ENCODE data around the gene GRIN3A. TPM values are rescaled to one million over a fixed set of nuclear protein-coding genes. Genes with fewer than 3 reads are reported as not detected.

Gene GRIN3A
- total RNA-seq, 1 experiment from 2014 or later: not detected

DNA sequence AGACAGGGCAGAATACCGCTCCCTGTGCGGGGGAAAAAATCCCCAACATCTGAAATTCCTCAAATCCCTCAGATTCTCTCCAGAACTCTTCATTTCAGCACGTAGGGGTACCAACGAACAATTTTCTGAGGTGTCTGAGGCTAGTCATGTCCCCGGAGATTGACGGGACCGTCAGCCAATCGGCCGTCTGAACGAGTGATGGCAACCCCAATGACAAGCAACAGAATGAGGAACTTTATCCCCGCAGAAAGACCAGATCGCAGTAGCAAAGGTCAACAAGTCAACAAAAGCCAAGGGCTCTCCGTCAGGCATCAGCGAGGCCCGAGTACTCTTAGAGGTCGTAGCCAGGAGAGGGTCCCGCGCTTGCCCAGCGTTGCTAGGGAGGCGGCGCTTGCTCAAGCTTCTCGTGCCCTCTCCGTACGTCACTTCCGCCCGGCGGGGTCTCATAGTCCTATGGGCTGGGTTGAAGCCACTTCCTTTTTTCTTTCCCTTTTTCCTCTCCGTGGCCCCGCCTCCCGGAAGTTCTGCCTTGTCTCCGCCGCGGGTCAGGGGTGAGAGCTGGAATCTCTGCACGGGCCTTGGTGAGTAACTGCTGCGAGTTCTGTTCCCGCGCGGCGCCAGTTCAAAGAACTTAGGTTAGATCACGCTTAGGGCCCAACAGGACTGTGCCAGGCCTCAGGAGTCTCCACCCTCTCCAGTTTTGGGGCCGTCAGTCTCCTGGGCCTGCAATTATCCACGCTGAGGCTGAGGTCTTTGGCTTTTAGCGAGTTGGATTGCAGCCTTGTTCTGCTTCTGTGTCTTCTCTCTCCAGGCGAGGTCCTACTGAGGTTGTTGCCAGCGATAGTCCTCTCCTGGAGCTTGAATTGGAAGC lies 204.9 kb downstream of the GRIN3A start, which contains the start of gene RNF20:
RNF20 (plus strand) TSS at position 520 of the 871 bp plus-strand sequence. CDS start 1,571 bp downstream, outside the sequence.
- no peaks in the 10 kb centered on the region for H3K9me3 ChIP-seq (replicated peaks)

DNA sequence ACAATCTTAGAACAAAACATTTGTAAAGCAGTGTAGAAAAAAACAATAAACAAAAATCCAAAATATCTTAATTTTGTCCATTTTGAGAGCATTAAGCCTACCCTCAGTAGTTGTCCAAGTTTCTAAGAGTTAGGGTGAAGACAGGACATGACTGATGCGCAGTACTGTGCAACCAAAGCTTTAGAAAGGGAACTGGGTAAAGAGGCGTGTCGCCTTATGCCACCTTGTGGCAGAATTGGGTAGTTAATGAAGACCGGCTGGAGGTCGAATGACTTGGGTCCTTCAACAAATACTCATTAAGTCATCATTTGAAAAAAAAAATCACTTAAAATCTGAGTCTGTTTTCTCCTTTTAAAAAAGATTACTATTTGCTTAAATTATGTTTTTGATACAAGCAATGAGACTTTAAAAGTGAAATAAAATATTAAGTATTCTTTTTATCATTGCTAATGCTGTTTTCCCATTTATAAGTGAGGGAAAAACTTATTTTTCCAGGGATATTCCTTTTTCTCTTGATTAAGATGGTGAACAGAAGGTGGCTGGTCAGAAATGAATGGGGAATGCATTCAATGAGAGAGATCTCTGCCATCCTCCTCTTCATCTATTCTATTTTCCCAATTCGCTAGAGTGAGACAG lies 208.3 kb downstream of the GRIN3A start:
- Histone ChIP-seq H3K27me3 (replicated peaks) (no peaks in the 10 kb centered on the region), H3K27ac (no peak overlapping the region), H3K4me3 (no peak overlapping the region), H3K36me3 (peaks cover 1% of the 10 kb centered on the region; the same call in 1 of the 2 replicates), H3K4me1 (replicated peaks) (peaks cover 10% of the 10 kb centered on the region; the same call in 1 of the 2 replicates), H3K9me3 (replicated peaks) (no peaks in the 10 kb centered on the region)
- peak; percentile 46 to 62 for DNase-seq (ENCODE audit: low read depth in 1 of 2, low spot score in 2 of 2)

More for the DNA sequence above, 204.9 kb downstream of the GRIN3A start, which contains the start of gene RNF20:
- peak; percentile 99 for DNase-seq (ENCODE audit: low read depth in 1 of 2, low spot score in 2 of 2)
- Histone ChIP-seq H3K36me3 (peaks cover 31% of the 10 kb centered on the region), H3K27me3 (replicated peaks) (no peaks in the 10 kb centered on the region), H3K4me3 (peak within 1 kb of the TSS; percentile 51), H3K4me1 (replicated peaks) (peaks cover 23% of the 10 kb centered on the region), H3K27ac (peak within 1 kb of the TSS; percentile 93)

DNA sequence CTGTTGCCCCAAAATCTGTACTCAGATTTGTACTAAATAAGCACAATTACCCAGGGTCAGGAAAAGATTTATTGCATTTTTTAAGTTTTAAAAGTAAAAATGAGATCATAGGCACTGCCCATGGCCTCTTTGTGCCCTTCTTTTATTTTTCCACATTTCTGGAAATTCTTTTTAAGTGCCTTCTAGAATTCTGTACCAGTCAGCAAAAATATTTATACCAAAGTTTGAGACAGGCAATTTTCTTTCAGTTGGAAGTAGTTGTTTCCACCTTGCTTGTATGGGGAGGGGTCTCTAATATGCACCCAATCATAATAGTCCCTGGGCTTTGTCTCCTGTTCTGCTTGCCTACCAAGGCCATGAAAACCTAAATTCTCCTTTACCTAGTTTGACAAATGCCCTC lies 210.4 kb downstream of the GRIN3A start:
- H3K4me1 ChIP-seq (replicated peaks): peaks cover 8% of the 10 kb centered on the region; the same call in 1 of the 2 replicates
- H3K27me3 ChIP-seq (replicated peaks): no peaks in the 10 kb centered on the region
- DNase-seq (ENCODE audit: low read depth in 1 of 2, low spot score in 2 of 2): no peak
- no peak overlapping the region for H3K4me3 ChIP-seq
- no peaks in the 10 kb centered on the region for H3K9me3 ChIP-seq (replicated peaks)
- H3K36me3 ChIP-seq: no peaks in the 10 kb centered on the region
- no peak overlapping the region for H3K27ac ChIP-seq

DNA sequence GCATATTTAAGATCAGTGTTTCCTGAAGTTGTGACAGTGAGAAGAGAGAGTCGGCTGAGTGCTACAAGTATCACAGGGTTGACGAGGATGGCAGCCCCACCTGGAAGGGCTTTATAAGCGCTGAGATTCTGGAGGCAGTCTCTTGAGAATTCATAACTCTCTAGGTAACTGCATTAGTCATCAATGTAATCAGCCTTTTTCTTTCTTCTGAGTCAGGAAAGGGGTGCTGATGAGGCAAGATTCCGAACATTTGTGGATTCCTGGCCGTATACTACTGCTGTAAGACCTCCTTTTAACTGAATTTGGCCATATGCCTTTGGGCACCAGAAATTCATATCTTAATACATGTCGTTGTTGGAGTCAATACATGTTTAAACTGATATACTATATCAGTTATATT lies 211.4 kb downstream of the GRIN3A start:
- no peak for DNase-seq (ENCODE audit: low read depth in 1 of 2, low spot score in 2 of 2)
- H3K4me1 ChIP-seq (replicated peaks): peaks cover 5% of the 10 kb centered on the region; the same call in 1 of the 2 replicates
- no peaks in the 10 kb centered on the region for H3K36me3 ChIP-seq
- no peaks in the 10 kb centered on the region for H3K9me3 ChIP-seq (replicated peaks)
- no peaks in the 10 kb centered on the region for H3K27me3 ChIP-seq (replicated peaks)
- H3K27ac ChIP-seq: no peak overlapping the region
- no peak overlapping the region for H3K4me3 ChIP-seq

DNA sequence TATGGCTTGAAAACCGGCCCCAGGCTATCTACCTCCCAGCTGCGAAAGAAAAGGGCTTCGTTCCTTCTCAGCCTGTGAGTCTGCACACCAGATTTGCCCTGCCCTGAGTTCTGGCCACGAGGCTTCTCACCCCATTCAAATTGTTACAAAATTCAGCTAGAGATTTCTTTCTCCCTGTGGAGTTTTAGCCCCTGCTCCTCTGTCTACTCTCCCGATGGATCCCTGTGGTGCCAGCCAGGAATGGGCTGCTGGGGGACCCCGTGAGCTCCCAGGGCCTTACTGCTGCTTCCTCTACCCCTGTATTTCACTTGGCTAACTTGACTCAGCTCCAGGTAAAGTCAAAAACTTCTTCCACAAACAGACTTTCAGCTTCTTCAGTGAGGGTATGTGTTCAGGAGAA lies 214.1 kb downstream of the GRIN3A start:
- H3K27me3 ChIP-seq (replicated peaks): no peaks in the 10 kb centered on the region
- no peak for DNase-seq (ENCODE audit: low read depth in 1 of 2, low spot score in 2 of 2)
- no peak overlapping the region for H3K27ac ChIP-seq
- H3K36me3 ChIP-seq: no peaks in the 10 kb centered on the region
- H3K4me3 ChIP-seq: no peak overlapping the region
- peaks cover 5% of the 10 kb centered on the region; the same call in 1 of the 2 replicates for H3K4me1 ChIP-seq (replicated peaks)
- no peaks in the 10 kb centered on the region for H3K9me3 ChIP-seq (replicated peaks)

Other genes with a start within 250 kb of the GRIN3A start
- 31.7 and 37.1 TPM in 2 replicates for gene RNF20, start 204.8 kb downstream of the GRIN3A start, total RNA-seq (2014; rRNA removed; shearing (Covaris generic))
- gene PPP3R2, start 143.7 kb downstream of the GRIN3A start, total RNA-seq (2014; rRNA removed; shearing (Covaris generic)): not detected in 2 replicates